PFSK-1 (cell line): ENCODE data around the gene TMEM31.

Source experiments
- FOXP2 ChIP-seq: optimal IDR thresholded peaks from 2 replicates; pipeline ENCODE3; 2011; ENCODE audit warnings: borderline replicate concordance, control low read depth, inconsistent platforms; ENCODE audit not compliant: insufficient read depth; ENCODE audit errors: extremely low read length, extremely low read depth
- POLR2AphosphoS5 ChIP-seq: IDR thresholded peaks from 2 replicates; pipeline ENCODE4 v1.6.1; 2012; ENCODE audit warnings: low read depth, mild to moderate bottlenecking, control low read depth, low read length, moderate library complexity
- REST ChIP-seq, 2 experiments: IDR thresholded peaks; 2 replicates each; pipeline versions ENCODE4 v1.6.1 to v1.8.0; 2011 to 2012; ENCODE audit warnings: low read depth in 2 of 2, low read length in 2 of 2, control low read depth in 1 of 2, inconsistent platforms in 1 of 2, mild to moderate bottlenecking in 1 of 2, moderate library complexity in 1 of 2; ENCODE audit not compliant: insufficient read depth in 1 of 2
- SIN3A ChIP-seq: IDR thresholded peaks from 2 replicates; pipeline ENCODE4 v1.6.1; 2012; ENCODE audit warnings: mild to moderate bottlenecking, low read length, moderate library complexity, borderline replicate concordance; ENCODE audit not compliant: insufficient read depth
- TAF1 ChIP-seq: IDR thresholded peaks from 2 replicates; pipeline ENCODE4 v1.6.1; 2012; ENCODE audit warnings: low read length, control low read depth, borderline replicate concordance; ENCODE audit not compliant: insufficient read depth

GRCh38 chrX:103704863-103705262, 5.8 kb upstream of the TMEM31 start:
- no peak for TF ChIP-seq SIN3A
- no peak for TF ChIP-seq POLR2AphosphoS5
- no peak for TF ChIP-seq REST (IDR thresholded peaks at IDR 0.05; ENCODE audit: insufficient read depth in 1 of 2, low read depth in 2 of 2, low read length in 2 of 2)
- TF ChIP-seq TAF1, result no peak
- TF ChIP-seq FOXP2, result no peak
